HG03378 (cell line): Measurements from ENCODE around the gene C2orf72.
"Not testable (repeated sequence)": the region's sequence is repeated elsewhere in the genome, so short reads cannot be mapped to it uniquely, and the experiment has no call there.

Experiments
- ATAC-seq: cut with Tn5 transposase; IDR thresholded peaks from one replicate; pipeline ENCODE4 v1.9.1; 2021; ENCODE audit warnings: mild to moderate bottlenecking, moderate library complexity; ENCODE audit not compliant: unreplicated experiment

C2orf72 gene

DNA sequence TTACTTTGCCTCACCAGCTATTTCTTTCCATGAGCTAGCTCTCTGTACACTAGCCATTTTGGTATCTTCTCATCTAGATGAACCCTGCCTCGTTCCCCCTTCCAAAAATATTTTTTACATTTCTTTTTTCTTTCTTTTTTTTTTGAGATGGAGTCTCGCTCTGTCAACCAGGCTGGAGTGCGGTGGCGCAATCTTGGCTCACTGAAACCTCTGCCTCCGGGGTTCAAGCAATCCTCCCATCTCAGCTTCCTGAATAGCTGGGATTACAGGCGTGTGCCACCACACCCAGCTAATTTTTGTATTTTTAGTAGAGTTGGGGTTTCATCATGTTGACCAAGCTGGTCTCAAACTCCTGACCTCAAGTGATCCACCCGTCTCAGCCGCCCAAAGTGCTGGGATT lies 30.2 kb downstream of the C2orf72 start:
- not testable (repeated sequence) for ATAC-seq

DNA sequence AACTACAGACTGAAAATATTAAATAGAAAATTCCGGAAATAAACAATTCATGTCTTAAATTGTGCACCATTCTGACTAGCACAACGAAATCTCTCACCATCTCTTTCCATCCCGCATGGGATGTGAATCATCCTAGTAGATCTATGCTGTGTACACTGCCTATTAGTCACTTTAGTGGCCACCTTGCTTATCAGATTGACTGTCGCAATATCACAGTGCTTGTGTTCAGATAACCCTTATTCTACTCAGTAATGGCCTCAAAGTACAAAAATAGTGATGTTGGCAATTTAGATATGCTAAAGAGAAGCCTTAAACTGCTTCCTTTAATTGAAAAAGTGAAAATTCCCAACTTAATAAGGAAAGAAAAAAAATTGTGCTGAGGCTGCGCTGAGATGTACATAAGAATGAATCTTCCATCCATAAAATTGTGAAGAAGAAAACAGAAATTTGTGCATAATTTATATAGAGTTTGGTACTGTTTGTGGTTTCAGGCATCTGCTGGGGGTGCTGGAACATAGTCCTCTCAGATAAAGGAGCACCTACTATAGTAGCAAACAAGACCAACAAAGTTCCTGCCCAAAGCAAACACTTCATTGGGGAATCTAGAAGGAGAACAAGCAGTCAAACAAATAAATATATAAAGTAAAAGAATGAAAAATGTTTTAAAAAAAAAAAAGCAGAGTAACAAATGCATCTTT lies 31.4 kb downstream of the C2orf72 start:
- ATAC-seq: no peak

DNA sequence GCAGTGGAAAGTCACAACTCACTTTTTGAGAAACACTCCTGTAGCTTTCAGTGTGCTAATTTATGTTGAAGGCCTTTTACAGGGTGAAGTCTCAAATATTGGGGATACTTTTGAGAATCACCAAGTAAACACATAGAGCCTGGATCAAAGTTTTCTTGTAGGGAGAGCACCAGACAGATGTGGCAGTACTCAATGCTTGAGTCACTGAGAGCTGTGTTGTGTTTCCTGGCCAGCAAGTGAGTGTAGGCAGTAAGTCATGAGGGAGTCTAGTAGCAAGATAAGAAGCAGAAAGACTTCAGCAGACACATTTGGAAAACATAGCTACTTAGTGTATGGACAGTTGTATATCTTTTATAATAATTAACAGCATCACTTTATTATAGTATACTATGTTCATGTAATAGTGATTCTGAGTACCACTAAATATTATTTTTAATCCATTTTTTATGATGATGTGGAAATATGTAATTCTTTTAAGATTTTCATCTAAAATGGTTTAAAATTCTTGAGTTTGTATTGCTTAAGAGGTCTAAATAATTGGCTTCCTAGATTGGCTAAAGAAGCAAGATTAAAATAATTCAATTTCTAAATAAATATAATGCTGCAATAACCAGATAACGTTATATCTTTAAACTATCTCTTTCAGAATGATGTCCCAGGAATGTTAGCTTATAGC lies 32.2 kb downstream of the C2orf72 start:
- ATAC-seq: no peak

DNA sequence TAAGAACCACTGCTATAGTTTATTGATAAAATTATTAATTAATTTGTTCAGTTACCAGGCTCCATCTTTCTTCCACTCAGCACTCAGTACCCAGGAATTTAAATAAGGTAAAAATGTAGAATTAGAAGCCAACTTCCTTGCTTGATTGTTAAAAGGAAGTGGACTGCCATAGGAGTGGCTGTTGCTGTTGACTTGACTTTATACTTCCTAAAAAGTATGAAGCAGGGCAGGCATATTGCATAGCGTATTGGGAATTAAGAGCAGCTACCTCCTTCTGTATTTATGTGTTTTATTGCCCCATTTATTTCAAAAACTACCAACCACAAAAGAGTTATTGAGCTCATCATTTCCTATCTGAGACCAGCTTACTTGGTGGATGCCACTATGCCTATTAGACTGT lies 47.2 kb downstream of the C2orf72 start:
- no peak for ATAC-seq

DNA sequence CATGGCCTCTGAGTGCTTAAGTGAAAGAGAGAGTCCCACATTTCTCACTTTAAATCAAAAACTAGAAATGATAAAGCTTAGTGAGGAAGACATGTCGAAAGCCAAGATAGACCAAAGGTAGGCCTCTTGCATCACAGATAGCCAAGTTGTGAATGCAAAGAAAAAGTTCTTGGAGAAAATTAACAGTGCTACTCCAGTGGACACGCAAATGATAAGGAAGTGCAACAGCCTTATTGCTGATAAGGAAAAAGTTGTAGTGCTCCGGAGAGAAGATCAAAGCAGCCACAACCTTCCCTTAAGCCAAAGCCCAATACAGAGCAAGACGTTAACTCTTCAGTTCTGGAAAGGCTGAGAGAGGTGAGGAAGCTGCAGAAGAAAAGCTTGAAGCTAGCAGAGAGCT lies 51.4 kb downstream of the C2orf72 start:
- ATAC-seq: no peak

DNA sequence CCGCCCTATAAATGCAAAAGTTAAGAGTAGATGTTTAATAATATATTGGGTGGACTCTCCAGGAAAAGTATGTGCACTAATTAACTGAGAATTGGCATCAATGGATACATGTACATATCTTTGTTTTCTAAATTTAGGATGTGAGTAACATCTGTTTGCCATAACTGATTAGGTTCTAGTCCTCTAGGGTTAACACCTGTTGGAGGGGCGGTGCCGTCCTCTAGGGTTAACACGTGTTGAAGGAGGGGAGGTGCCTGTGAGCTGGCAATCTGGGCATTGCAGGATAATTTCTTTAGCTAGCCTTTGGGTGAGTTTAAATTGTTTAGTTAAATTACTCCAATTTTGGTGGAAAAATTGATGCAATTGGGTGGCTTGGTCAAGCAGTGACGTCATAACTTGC lies 56.6 kb downstream of the C2orf72 start:
- ATAC-seq: no peak

DNA sequence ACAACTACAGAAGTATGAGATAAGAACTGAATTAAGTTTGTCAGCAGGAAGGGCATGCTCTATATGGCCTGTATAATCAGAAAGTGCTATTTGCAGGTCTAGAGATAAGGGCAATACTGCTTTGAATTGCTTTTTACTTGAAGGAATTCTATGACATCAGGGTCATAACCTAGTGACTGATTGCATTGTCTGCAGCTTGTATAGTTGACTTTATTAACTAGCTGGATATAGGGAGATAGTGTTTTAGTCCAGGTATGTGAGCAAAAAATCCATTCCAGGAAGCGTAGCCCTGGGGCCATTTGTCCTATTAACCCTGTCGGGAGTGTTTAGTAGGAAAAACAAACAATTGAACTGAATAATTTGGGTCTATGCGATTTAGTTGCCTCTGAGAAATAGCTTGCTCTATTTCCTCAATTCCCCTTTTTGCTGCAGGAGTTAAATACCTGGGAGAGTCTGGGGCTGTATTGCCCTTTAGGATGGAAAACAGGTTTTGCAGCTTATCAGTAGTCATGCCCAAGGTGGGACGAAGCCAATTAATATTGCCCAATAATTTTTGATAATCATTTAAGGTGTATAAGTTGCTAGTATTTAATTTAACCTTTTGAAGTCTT lies 57.5 kb downstream of the C2orf72 start:
- ATAC-seq: no peak
